Mesendoderm (in vitro differentiated cells): ENCODE data around the gene DENND5B.
"Not testable (repeated sequence)": the region's sequence is repeated elsewhere in the genome, so short reads cannot be mapped to it uniquely, and the experiment has no call there.

Source experiments
- DNase-seq: peaks from one replicate; pipeline ENCODE4 v3.0.0; 2013
- H2AK5ac ChIP-seq: 2 replicates; pipeline ENCODE4 v1.6.1; 2013; ENCODE audit warnings: low read length, inconsistent platforms
- H2BK120ac ChIP-seq: 2 replicates; pipeline ENCODE4 v1.6.1; 2013; ENCODE audit warnings: low read depth, mild to moderate bottlenecking, low read length, moderate library complexity, mixed read lengths
- H2BK15ac ChIP-seq: replicated peaks from 2 replicates; pipeline ENCODE4 v1.6.1; 2013; ENCODE audit warnings: low read depth, mild to moderate bottlenecking, moderate library complexity
- H2BK5ac ChIP-seq: 2 replicates; pipeline ENCODE4 v1.6.1; 2013; ENCODE audit warnings: low read length, inconsistent platforms
- H3K18ac ChIP-seq: 2 replicates; pipeline ENCODE4 v1.6.1; 2013; ENCODE audit warnings: mild to moderate bottlenecking, low read length, mixed read lengths
- H3K23ac ChIP-seq: one replicate; pipeline ENCODE4 v1.6.1; 2013; ENCODE audit warnings: low read length
- H3K27ac ChIP-seq: 2 replicates; pipeline ENCODE4 v1.5.1; 2013; ENCODE audit warnings: low read depth, mild to moderate bottlenecking, inconsistent platforms, low read length, moderate library complexity
- H3K27me3 ChIP-seq: 2 replicates; pipeline ENCODE4 v1.6.1; 2013; ENCODE audit warnings: low read length, control low read depth, mild to moderate bottlenecking, inconsistent platforms; ENCODE audit not compliant: insufficient read depth, poor library complexity
- H3K36me3 ChIP-seq: 2 replicates; pipeline ENCODE4 v1.6.1; 2013; ENCODE audit warnings: low read length, inconsistent platforms; ENCODE audit not compliant: control insufficient read depth, insufficient read depth
- H3K4ac ChIP-seq: one replicate; pipeline ENCODE4 v1.6.1; 2013; ENCODE audit warnings: low read depth, mild to moderate bottlenecking, low read length, moderate library complexity
- H3K4me1 ChIP-seq: 2 replicates; pipeline ENCODE4 v1.6.1; 2013; ENCODE audit warnings: low read depth, low read length, inconsistent platforms; ENCODE audit not compliant: control insufficient read depth
- H3K4me2 ChIP-seq: 2 replicates; pipeline ENCODE4 v1.6.1; 2013; ENCODE audit warnings: low read length
- H3K4me3 ChIP-seq: 2 replicates; pipeline ENCODE4 v1.5.1; 2013; ENCODE audit warnings: mild to moderate bottlenecking, low read length
- H3K56ac ChIP-seq: one replicate; pipeline ENCODE4 v1.6.1; 2013; ENCODE audit warnings: low read length
- H3K79me1 ChIP-seq: 2 replicates; pipeline ENCODE4 v1.6.1; 2013; ENCODE audit warnings: low read length, inconsistent platforms
- H3K79me2 ChIP-seq: 2 replicates; pipeline ENCODE4 v1.6.1; 2013; ENCODE audit warnings: mild to moderate bottlenecking, low read length; ENCODE audit not compliant: control insufficient read depth, insufficient read depth
- H3K9ac ChIP-seq: 2 replicates; pipeline ENCODE4 v1.6.1; 2013; ENCODE audit warnings: low read length, inconsistent platforms
- H4K5ac ChIP-seq: one replicate; pipeline ENCODE4 v1.6.1; 2013; ENCODE audit warnings: low read length
- H4K8ac ChIP-seq: one replicate; pipeline ENCODE4 v1.6.1; 2013; ENCODE audit warnings: low read depth, mild to moderate bottlenecking, control low read depth, low read length, moderate library complexity
- WGBS: extraction: QIAGEN DNeasy Blood & Tissue Kit; methylation state at CpG from one replicate; pipeline ENCODE4 v1.1.7; 2013; ENCODE audit warnings: low lambda C conversion rate, missing lambda C conversion rate; ENCODE audit not compliant: insufficient coverage; ENCODE audit errors: extremely low coverage; 5-methylcytosine and 5-hydroxymethylcytosine counted together

The DENND5B gene

DNA sequence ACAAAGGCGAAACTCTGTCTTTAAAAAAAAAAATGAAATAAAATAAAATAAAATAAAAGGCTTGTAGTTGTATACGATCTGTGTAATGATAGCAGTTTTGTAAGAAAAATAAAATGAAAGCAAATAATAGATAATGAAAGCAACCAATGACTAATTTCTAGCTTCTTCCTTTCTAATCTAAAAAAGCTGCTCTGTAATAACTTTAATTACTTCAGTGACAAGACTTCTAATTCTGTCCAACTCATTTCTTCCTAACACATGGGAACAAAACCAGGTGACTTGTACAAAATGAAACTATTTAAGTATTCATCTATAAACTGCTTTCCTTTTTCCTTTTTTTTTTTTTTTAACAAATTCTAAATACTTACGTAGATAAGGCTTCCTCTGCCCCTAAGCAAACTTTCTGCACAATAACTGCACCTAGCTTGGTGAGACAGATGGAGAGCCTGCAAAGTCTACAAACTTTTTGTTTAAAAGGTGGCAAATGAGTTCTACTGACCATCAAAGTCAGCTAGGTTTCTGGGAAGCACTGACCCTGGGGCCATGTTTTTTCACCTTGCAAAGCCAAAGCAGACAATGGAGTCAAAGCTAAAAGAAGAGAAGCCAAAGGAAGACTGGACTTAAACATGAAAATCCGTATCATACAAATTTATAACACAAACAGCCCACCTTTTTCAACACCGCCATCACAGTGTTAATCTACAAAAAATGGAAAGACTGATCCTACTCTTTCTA is 28.2 kb downstream of the DENND5B start:
- Histone ChIP-seq H3K36me3 (no peaks in the 10 kb centered on the region), H3K18ac (no peak overlapping the region), H3K23ac (no peak overlapping the region), H4K8ac (no peak overlapping the region), H3K4me3 (no peak overlapping the region), H4K5ac (no peak overlapping the region), H3K56ac (no peak overlapping the region), H3K79me1 (no peaks in the 10 kb centered on the region), H3K4me2 (no peak overlapping the region), H3K9ac (no peak overlapping the region), H3K27ac (no peak overlapping the region), H3K4ac (no peak overlapping the region), H3K27me3 (no peaks in the 10 kb centered on the region), H2BK15ac (no peak overlapping the region), H3K79me2 (no peaks in the 10 kb centered on the region), H2BK5ac (no peak overlapping the region), H3K4me1 (no peaks in the 10 kb centered on the region), H2BK120ac (no peak overlapping the region), H2AK5ac (no peak overlapping the region)
- WGBS: no CpG with 5 or more reads among the region's 5 CpGs
- DNase-seq: peak; percentile 8

DNA sequence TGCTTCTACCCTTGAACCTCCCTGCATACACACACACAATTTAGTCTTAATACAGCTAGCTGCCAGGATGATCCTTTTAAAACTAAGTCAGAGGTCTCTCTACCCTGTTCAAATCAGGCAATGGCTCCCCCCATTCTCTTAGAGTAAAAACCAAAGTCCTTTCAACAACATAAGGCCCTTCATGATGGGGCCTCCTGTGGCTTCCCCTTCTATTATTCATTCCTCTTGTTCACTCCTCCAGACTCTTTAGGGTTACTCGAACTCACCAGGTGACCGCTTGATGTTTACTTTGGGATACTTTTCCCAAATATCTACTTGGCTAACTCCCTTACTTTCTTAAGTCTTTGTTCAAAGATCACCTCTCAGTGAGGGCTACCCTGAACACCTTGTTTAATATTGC is 30.4 kb downstream of the DENND5B start:
- no peak overlapping the region for H3K9ac ChIP-seq
- H3K4me3 ChIP-seq: no peak overlapping the region
- no peak overlapping the region for H2BK15ac ChIP-seq
- no peak overlapping the region for H3K4ac ChIP-seq
- no peaks in the 10 kb centered on the region for H3K79me2 ChIP-seq
- no peak overlapping the region for H3K27ac ChIP-seq
- no peak overlapping the region for H2BK120ac ChIP-seq
- H3K4me1 ChIP-seq: no peaks in the 10 kb centered on the region
- no peaks in the 10 kb centered on the region for H3K36me3 ChIP-seq
- H3K56ac ChIP-seq: no peak overlapping the region
- H3K4me2 ChIP-seq: no peak overlapping the region
- no peak overlapping the region for H3K18ac ChIP-seq
- no peak overlapping the region for H3K23ac ChIP-seq
- no peak overlapping the region for H2AK5ac ChIP-seq
- WGBS: no CpG with 5 or more reads among the region's 2 CpGs
- H3K79me1 ChIP-seq: no peaks in the 10 kb centered on the region
- no peak overlapping the region for H4K8ac ChIP-seq
- DNase-seq: no peak
- H4K5ac ChIP-seq: no peak overlapping the region
- no peak overlapping the region for H2BK5ac ChIP-seq
- no peaks in the 10 kb centered on the region for H3K27me3 ChIP-seq

DNA sequence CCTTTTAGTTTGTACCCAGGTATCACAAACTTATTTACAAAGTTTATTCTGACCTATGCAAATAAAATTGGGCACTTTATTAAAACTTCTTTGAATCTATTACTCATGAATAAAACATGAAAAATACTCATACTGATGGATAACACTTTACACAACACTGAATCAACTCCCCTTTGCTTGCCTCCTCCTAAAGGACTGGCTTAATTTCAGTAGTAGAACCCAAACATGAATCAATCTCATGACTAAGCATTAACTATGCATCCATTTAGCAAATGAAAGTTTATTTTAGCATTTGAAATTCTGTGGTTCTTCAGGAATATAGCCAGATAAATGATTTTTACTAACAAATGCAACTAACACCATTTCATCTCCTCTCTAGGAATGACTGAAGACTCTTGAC is 32.4 kb downstream of the DENND5B start:
- H2BK120ac ChIP-seq: no peak overlapping the region
- H4K8ac ChIP-seq: no peak overlapping the region
- no peaks in the 10 kb centered on the region for H3K27me3 ChIP-seq
- no peak overlapping the region for H2BK5ac ChIP-seq
- no peak overlapping the region for H3K56ac ChIP-seq
- no peaks in the 10 kb centered on the region for H3K79me1 ChIP-seq
- no peak overlapping the region for H3K9ac ChIP-seq
- H3K4ac ChIP-seq: no peak overlapping the region
- DNase-seq: no peak
- no peak overlapping the region for H3K4me3 ChIP-seq
- no peak overlapping the region for H3K27ac ChIP-seq
- H2AK5ac ChIP-seq: no peak overlapping the region
- no peaks in the 10 kb centered on the region for H3K36me3 ChIP-seq
- no peaks in the 10 kb centered on the region for H3K4me1 ChIP-seq
- H3K23ac ChIP-seq: no peak overlapping the region
- H3K4me2 ChIP-seq: no peak overlapping the region
- no peaks in the 10 kb centered on the region for H3K79me2 ChIP-seq
- no peak overlapping the region for H2BK15ac ChIP-seq
- no peak overlapping the region for H3K18ac ChIP-seq
- no peak overlapping the region for H4K5ac ChIP-seq

DNA sequence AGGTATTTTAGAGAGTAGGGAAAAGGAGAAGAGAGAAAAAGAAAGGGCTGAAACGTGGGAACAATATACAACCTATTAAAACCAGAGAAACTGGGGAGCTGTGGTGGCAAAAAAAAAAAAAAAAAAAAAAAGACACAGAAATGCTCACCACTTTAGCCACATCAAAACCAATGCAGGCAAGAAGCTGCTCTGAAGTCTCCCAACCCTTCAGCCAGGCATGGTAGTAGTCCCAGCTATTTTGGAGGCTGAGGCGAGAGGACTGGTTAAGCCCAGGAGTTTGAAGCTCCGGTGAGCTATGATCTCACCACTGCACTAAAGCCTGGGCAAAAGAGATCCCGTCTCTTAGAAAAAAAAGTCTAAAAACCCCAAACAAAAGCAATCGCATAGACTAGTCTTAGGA is 33.2 kb downstream of the DENND5B start:
- H3K23ac ChIP-seq: no peak overlapping the region
- no peak overlapping the region for H2BK15ac ChIP-seq
- DNase-seq: no peak
- H3K9ac ChIP-seq: no peak overlapping the region
- no peaks in the 10 kb centered on the region for H3K4me1 ChIP-seq
- no peak overlapping the region for H2BK120ac ChIP-seq
- no peak overlapping the region for H3K4ac ChIP-seq
- H3K4me3 ChIP-seq: no peak overlapping the region
- H3K79me2 ChIP-seq: no peaks in the 10 kb centered on the region
- no peak overlapping the region for H2BK5ac ChIP-seq
- no peak overlapping the region for H3K27ac ChIP-seq
- WGBS: no CpG with 5 or more reads among the region's 5 CpGs
- H3K36me3 ChIP-seq: no peaks in the 10 kb centered on the region
- H2AK5ac ChIP-seq: no peak overlapping the region
- H3K18ac ChIP-seq: no peak overlapping the region
- H4K8ac ChIP-seq: no peak overlapping the region
- no peaks in the 10 kb centered on the region for H3K27me3 ChIP-seq
- H3K4me2 ChIP-seq: no peak overlapping the region
- H3K79me1 ChIP-seq: no peaks in the 10 kb centered on the region
- no peak overlapping the region for H4K5ac ChIP-seq
- no peak overlapping the region for H3K56ac ChIP-seq

DNA sequence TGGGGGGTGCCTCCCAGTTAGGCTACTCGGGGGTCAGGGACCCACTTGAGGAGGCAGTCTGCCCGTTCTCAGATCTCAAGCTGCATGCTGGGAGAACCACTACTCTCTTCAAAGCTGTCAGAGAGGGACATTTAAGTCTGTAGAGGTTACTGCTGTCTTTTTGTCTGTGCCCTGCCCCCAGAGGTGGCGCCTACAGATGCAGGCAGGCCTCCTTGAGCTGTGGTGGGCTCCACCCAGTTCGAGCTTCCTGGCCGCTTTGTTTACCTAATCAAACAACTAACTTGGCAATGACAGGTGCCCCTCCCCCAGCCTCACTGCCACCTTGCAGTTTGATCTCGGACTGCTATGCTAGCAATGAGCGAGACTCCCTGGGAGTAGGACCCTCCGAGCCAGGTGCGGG is 35.5 kb downstream of the DENND5B start:
- H3K9ac ChIP-seq, H3K4ac ChIP-seq, H3K23ac ChIP-seq, H3K4me3 ChIP-seq, H3K36me3 ChIP-seq, H3K4me2 ChIP-seq, H3K79me1 ChIP-seq, H3K79me2 ChIP-seq, H3K56ac ChIP-seq, H3K4me1 ChIP-seq, H2BK120ac ChIP-seq, H2BK5ac ChIP-seq, H3K27ac ChIP-seq, H4K8ac ChIP-seq, H4K5ac ChIP-seq, H2AK5ac ChIP-seq, H2BK15ac ChIP-seq, H3K18ac ChIP-seq, DNase-seq, H3K27me3 ChIP-seq: not testable (repeated sequence)
- WGBS: no CpG with 5 or more reads among the region's 9 CpGs

DNA sequence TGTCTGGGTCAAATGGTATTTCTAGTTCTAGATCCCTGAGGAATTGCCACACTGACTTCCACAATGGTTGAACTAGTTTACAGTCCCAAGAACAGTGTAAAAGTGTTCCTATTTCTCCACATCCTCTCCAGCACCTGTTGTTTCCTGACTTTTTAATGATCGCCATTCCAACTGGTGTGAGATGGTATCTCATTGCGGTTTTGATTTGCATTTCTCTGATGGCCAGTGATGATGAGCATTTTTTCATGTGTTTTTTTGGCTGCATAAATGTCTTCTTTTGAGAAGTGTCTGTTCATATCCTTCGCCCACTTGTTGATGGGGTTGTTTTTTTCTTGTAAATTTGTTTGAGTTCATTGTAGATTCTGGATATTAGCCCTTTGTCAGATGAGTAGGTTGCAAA is 40.3 kb downstream of the DENND5B start:
- not testable (repeated sequence) for H3K18ac ChIP-seq, H3K4me3 ChIP-seq, H3K4me1 ChIP-seq, H3K4ac ChIP-seq, DNase-seq, H3K56ac ChIP-seq, H2AK5ac ChIP-seq, H2BK5ac ChIP-seq, H3K27ac ChIP-seq, H3K36me3 ChIP-seq, H2BK15ac ChIP-seq, H3K9ac ChIP-seq, H4K8ac ChIP-seq, H3K27me3 ChIP-seq, H3K23ac ChIP-seq, H2BK120ac ChIP-seq, H3K79me1 ChIP-seq, H3K79me2 ChIP-seq, H3K4me2 ChIP-seq, H4K5ac ChIP-seq
- no CpG with 5 or more reads among the region's 3 CpGs for WGBS
